Measurements from ENCODE around the gene YPEL5.

DNA sequence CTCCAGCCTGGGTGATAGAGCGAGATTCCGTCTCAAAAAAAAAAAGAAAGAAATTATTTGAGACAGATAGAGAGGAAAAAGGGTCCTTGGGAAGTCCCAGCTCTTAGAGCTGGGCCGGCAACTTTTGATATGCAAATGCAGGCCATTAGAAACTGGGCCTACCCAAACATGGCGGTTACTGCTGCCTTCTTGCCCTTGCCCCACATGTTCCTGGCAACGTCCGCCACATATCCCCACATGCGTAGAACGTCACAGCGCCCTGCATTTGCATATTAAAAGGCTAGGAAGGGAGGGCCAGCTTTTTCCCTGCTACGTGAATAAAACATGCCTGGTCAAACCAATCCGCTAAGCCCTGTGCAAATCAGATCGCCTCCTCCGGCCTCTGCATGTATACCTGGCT, 43.8 kb downstream of the YPEL5 start:
- no peak for TF ChIP-seq POLR2A (IDR thresholded peaks at IDR 0.05)
- TF ChIP-seq, protein P1, sequence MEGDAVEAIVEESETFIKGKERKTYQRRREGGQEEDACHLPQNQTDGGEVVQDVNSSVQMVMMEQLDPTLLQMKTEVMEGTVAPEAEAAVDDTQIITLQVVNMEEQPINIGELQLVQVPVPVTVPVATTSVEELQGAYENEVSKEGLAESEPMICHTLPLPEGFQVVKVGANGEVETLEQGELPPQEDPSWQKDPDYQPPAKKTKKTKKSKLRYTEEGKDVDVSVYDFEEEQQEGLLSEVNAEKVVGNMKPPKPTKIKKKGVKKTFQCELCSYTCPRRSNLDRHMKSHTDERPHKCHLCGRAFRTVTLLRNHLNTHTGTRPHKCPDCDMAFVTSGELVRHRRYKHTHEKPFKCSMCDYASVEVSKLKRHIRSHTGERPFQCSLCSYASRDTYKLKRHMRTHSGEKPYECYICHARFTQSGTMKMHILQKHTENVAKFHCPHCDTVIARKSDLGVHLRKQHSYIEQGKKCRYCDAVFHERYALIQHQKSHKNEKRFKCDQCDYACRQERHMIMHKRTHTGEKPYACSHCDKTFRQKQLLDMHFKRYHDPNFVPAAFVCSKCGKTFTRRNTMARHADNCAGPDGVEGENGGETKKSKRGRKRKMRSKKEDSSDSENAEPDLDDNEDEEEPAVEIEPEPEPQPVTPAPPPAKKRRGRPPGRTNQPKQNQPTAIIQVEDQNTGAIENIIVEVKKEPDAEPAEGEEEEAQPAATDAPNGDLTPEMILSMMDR (IDR thresholded peaks at IDR 0.05): no peak
- no peak for TF ChIP-seq POLR2AphosphoS5 (IDR thresholded peaks at IDR 0.05)
